ENCODE data around the gene FNBP1. TPM values are rescaled to one million over a fixed set of nuclear protein-coding genes. Genes with fewer than 3 reads are reported as not detected.
"Not testable (repeated sequence)": the region's sequence is repeated elsewhere in the genome, so short reads cannot be mapped to it uniquely, and the experiment has no call there.

Gene FNBP1
- total RNA-seq, 1 donor from 2014 or later: 80.4 TPM

- Mint-ChIP-seq H3K27me3 (ENCODE audit: unreplicated experiment) (peaks cover 4% of the 10 kb centered on the region), H3K27ac (ENCODE audit: unreplicated experiment) (no peak overlapping the region), H3K9me3 (ENCODE audit: unreplicated experiment) (no peaks in the 10 kb centered on the region)
Measured at GRCh38 chr9:130010151-130010988, 32.6 kb downstream of the FNBP1 start.

DNA sequence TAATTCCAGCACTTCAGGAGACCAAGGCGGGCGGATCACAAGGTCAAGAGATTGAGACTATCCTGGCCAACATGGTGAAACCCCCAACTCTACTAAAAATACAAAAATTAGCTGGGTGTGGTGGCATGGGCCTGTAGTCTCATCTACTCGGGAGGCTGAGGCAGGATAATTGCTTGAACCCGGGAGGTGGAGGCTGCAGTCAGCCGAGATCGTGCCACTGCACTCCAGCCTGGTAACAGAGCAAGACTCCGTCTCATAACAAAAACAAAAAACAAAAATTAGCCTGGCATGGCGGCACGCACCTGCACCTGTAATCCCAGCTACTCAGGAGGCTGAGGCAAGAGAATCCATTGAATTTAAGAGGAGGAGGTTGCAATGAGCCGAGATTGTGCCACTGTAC lies 33.4 kb downstream of the FNBP1 start:
- not testable (repeated sequence) for H3K9me3 Mint-ChIP-seq (ENCODE audit: unreplicated experiment); H3K4me3 Mint-ChIP-seq (ENCODE audit: unreplicated experiment); H3K36me3 Mint-ChIP-seq (ENCODE audit: unreplicated experiment); H3K27ac Mint-ChIP-seq (ENCODE audit: unreplicated experiment); H3K27me3 Mint-ChIP-seq (ENCODE audit: unreplicated experiment); H3K4me1 Mint-ChIP-seq (ENCODE audit: low read depth, unreplicated experiment); DNase-seq

More at GRCh38 chr9:130010151-130010988, 32.6 kb downstream of the FNBP1 start:
- Mint-ChIP-seq H3K4me3 (ENCODE audit: unreplicated experiment) (no peak overlapping the region), H3K36me3 (ENCODE audit: unreplicated experiment) (peaks cover 8% of the 10 kb centered on the region), H3K4me1 (ENCODE audit: low read depth, unreplicated experiment) (peaks cover 4% of the 10 kb centered on the region)
- no peak for DNase-seq
- no peak for TF ChIP-seq CTCF (IDR thresholded peaks at IDR 0.05; ENCODE audit: partially characterized antibody, unreplicated experiment)

DNA sequence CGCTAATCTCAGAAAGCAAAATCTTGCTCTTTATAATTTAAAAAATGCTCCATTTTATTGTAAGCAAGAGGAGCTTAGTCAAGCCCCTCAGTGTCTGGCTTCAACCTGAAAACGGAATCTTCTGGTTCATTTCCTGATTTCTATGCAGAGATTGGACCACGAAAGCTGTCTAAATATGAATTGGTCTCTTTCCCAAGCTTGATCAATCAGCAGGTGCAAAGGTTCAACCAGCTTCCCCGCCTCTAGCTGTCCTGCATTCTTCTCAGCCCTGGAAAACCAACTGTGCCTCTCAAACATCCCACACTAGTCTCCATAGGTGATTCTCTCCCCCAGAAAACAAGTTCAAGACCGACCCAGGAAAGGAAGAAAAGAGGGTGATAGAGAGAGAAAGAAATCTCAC lies 34.5 kb downstream of the FNBP1 start:
- Mint-ChIP-seq H3K4me3 (ENCODE audit: unreplicated experiment) (no peak overlapping the region), H3K36me3 (ENCODE audit: unreplicated experiment) (peaks cover 8% of the 10 kb centered on the region), H3K9me3 (ENCODE audit: unreplicated experiment) (no peaks in the 10 kb centered on the region), H3K27me3 (ENCODE audit: unreplicated experiment) (peaks cover 4% of the 10 kb centered on the region), H3K4me1 (ENCODE audit: low read depth, unreplicated experiment) (peaks cover 4% of the 10 kb centered on the region), H3K27ac (ENCODE audit: unreplicated experiment) (no peak overlapping the region)
- no peak for DNase-seq
- no peak for TF ChIP-seq CTCF (IDR thresholded peaks at IDR 0.05; ENCODE audit: partially characterized antibody, unreplicated experiment)

- not testable (repeated sequence) for H3K36me3 Mint-ChIP-seq (ENCODE audit: unreplicated experiment); DNase-seq; H3K27me3 Mint-ChIP-seq (ENCODE audit: unreplicated experiment); H3K9me3 Mint-ChIP-seq (ENCODE audit: unreplicated experiment); H3K4me3 Mint-ChIP-seq (ENCODE audit: unreplicated experiment); H3K4me1 Mint-ChIP-seq (ENCODE audit: low read depth, unreplicated experiment)
- peak overlapping the region; percentile 68 for H3K27ac Mint-ChIP-seq (ENCODE audit: unreplicated experiment)
Measured at GRCh38 chr9:130006952-130007351, 36.0 kb downstream of the FNBP1 start.

DNA sequence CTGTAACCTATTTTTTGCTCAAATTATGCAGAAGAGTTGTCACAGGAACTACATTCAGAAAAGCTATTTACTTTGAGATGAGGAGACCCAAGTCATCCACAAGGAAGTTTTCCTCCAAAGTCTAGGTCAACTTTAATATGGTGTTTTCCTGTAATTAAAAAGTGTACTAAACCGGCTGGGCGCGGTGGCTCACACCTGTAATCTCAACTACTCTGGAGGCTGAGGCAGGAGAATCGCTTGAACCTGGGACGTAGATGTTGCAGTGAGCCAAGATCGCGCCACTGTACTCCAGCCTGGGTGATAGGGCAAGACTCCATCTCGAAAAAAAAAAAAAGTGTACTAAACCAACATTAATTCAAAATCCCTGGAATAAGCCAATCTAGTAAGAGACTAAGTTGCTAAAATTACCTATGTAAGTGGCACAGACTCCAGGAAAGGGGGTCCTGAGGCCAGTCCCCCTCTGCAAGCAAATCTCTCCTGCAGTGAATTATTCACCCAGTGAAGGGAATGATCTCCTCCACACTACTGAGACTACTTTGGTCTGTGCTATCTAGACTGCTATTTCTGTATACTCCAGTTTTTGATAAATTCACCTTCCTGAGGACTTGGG lies 38.9 kb downstream of the FNBP1 start:
- TF ChIP-seq CTCF (IDR thresholded peaks at IDR 0.05; ENCODE audit: partially characterized antibody, unreplicated experiment): no peak
- Mint-ChIP-seq H3K27me3 (ENCODE audit: unreplicated experiment) (peaks cover 2% of the 10 kb centered on the region), H3K27ac (ENCODE audit: unreplicated experiment) (no peak overlapping the region), H3K36me3 (ENCODE audit: unreplicated experiment) (no peaks in the 10 kb centered on the region), H3K9me3 (ENCODE audit: unreplicated experiment) (no peaks in the 10 kb centered on the region), H3K4me3 (ENCODE audit: unreplicated experiment) (no peak overlapping the region), H3K4me1 (ENCODE audit: low read depth, unreplicated experiment) (no peaks in the 10 kb centered on the region)
- DNase-seq: no peak

DNA sequence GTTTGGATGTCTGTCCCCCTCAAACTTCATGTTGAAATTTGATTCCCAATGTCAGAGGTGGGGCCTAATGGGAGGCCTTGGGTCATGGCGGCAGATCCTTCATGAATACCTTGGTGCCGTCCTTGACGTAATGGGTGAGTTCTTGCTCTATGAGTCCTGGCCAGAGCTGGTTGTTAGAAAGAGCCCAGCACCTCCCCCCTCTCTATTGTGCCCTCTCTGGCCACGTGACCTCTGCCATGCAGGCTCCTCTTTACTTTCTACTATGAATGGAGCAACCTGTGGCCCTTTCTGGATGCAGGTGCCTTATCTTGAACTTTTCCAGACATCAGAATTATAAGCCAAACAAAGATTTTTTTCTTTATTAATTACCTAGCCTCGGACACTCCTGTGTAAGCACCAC lies 40.7 kb downstream of the FNBP1 start:
- no peak for TF ChIP-seq CTCF (IDR thresholded peaks at IDR 0.05; ENCODE audit: partially characterized antibody, unreplicated experiment)
- Mint-ChIP-seq H3K36me3 (ENCODE audit: unreplicated experiment) (no peaks in the 10 kb centered on the region), H3K27ac (ENCODE audit: unreplicated experiment) (no peak overlapping the region), H3K9me3 (ENCODE audit: unreplicated experiment) (no peaks in the 10 kb centered on the region), H3K4me1 (ENCODE audit: low read depth, unreplicated experiment) (no peaks in the 10 kb centered on the region), H3K4me3 (ENCODE audit: unreplicated experiment) (no peak overlapping the region), H3K27me3 (ENCODE audit: unreplicated experiment) (peaks cover 2% of the 10 kb centered on the region)
- no peak for DNase-seq

Measured in glutamatergic neuron (in vitro differentiated cells).